ENCODE results near the gene HIRIP3.
A peak's percentile ranks its signal among the peaks of the same experiment; 100 is the strongest.
"Not testable (repeated sequence)": the region's sequence is repeated elsewhere in the genome, so short reads cannot be mapped to it uniquely, and the experiment has no call there.

Gene HIRIP3

GRCh38 chr16:30016555-30017276, 21.3 kb upstream of the HIRIP3 start:
- no peak for DNase-seq

- DNase-seq, result not testable (repeated sequence)
Measured at GRCh38 chr16:30015450-30015849, 20.0 kb upstream of the HIRIP3 start.

DNA sequence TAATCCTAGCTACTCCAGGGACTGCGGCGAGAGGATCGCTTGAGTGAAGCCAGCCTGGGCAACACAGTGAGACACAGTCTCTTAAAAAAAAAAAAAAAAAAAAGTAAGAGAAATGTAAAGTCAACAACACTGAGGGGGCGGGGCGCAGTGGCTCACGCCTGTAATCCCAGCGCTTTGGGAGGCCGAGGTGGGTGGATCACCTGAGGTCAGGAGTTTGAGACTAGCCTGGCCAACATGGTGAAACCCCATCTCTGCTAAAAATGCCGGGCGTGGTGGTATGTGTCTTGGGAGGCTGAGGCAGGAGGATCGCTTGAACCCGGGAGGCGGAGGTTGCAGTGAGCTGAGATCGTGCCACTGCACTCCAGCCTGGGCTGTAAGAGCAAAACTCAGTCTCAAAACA, 17.2 kb upstream of the HIRIP3 start:
- not testable (repeated sequence) for DNase-seq

DNA sequence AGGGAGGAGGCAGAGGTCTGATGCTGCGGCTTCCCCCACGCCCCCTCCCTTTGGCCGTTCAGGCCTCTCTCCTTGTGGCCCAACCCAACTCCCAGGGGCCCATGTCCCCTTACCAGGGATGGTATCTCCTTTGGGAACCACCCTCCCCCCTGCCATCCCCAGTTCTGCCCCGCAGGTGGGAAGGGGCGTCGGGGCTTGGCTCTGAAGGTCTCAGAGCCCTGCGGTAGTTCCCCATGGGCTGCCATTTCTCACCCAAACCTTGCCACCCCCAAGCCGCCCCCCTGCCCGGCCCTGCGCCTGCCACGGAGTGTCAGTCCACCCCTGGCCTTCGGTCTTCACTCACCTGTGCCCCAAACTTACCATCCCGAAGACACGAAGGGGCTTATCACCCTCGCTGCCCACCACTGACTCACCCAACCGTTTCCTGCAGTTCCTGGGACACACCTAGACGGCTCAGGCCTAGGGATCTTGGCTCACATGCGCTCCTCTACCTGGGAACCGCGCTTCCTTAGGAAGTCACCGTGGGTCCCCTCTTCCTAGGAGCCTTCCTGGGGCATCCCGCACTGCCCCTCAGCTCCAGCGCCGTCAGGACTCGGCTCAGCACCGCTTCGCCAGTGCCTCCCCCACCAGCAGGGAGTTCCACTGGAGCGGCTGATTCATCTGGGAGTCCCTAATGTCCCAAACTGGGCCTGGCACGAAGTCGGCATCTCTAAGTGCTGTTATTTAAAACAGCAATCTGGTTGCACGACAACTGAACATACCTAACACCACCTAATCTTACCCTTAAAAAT, 16.5 kb upstream of the HIRIP3 start:
- DNase-seq, result no peak

- DNase-seq, result peak; percentile 19
Measured at GRCh38 chr16:30010844-30011713, 15.7 kb upstream of the HIRIP3 start, which contains the start of gene DOC2A. DOC2A (minus strand) TSS chr16:30011027; CDS start chr16:30010222, 805 bp downstream.

- DNase-seq, result no peak
Measured at GRCh38 chr16:30009990-30010843, 14.8 kb upstream of the HIRIP3 start.

DNA sequence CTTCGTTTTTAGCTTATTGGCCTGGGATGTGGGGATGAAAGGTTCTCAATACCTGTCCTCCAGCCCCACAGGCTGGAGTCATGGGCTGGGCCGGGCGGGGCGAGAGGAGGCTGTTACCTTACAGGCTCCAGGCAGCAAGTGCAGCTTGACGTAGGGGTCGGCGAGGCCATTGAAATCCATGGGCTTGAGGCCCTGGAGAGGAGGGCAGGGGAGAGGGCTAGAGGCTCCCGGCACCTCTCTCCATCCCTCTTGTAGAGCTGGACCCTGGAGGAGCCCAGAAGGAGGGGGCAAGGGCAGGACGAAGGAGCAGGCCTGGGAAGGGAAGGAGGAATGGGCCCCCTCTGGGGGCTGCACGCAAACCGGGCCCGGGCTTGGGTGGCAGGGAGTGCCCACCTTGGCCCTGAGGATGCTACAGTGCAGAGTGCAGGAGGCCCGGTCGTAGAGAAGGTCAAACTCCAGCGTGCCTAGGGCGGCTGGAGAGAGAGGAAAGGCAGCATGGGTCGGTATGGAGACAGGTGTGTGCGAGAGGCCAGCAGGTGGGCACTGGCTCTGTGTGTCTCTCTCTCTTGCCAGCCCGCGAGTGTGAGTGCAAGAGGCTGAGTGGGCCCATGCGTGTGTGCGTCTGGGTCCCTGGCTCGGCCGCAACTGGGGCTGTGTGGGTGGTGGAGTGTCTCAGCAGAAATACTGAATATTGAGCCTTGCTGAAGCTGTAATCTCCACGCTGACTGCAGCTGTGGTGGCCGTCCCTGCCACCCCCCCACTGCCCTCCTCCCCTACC, 13.9 kb upstream of the HIRIP3 start:
- DNase-seq, result no peak

- no peak for DNase-seq
Measured at GRCh38 chr16:30007378-30007895, 12.0 kb upstream of the HIRIP3 start.

DNA sequence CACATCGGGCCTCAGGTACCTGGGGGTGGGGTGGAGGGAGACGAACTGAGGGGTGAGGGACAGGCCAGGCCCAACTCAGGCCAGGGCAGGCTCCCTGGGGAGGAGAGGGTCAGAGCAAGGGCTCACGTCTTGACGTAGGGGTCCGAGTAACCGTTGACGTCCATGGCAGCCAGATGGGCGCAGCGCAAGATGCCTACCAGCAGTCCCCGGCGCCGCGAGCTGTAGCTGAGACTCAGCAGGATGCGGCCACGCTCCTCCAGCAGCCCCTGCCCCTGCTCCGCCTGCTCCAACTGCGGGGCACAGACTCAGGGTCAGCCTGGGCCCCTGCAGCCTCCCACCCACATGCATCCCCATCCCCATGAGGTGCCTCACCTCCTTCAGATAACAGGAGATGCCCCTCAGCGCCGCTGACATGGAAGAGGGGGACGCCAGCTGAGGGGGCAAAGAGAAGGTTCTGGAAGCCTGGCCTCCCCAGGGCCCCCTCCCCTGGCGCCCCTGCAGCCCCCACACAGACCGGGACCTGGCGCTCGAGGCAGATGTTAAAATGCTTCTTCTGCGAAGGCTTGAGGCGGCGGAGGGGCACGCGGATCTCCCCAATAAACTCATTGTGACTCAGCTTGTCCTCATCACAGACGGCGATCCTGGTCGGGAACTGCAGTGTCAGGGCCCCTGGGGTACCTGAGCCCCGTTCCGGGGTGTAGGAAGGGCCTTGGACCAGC, 11.4 kb upstream of the HIRIP3 start:
- no peak for DNase-seq

GRCh38 chr16:30006095-30006473, 10.7 kb upstream of the HIRIP3 start:
- DNase-seq, result no peak

GRCh38 chr16:30005341-30006094, 10.1 kb upstream of the HIRIP3 start:
- peak; percentile 21 for DNase-seq

DNA sequence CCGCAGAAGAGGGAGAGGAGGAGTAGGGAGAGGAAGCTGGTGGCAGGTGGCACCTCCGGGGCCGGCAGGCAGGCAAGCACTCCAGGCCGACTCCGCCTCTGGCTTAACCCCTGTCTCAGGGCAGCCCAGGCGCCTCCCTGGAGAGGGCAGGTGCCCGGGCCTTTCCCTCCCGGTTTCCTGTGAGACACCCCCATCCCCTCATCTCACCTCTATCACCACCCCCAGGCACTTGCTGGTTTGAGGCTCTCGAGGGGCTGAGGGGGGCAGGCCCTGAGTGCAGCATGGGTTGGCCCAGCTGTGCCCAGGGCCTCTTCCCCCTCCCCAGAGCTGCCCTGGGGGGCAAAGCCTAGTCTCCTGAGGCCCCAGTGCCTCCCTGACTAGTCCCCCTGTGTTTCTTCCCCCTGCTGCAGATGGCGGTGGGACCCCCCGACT, 9.4 kb upstream of the HIRIP3 start:
- no peak for DNase-seq

- no peak for DNase-seq
Measured at GRCh38 chr16:30004424-30004776, 9.0 kb upstream of the HIRIP3 start.

- DNase-seq, result no peak
Measured at GRCh38 chr16:30003670-30004423, 8.4 kb upstream of the HIRIP3 start.

DNA sequence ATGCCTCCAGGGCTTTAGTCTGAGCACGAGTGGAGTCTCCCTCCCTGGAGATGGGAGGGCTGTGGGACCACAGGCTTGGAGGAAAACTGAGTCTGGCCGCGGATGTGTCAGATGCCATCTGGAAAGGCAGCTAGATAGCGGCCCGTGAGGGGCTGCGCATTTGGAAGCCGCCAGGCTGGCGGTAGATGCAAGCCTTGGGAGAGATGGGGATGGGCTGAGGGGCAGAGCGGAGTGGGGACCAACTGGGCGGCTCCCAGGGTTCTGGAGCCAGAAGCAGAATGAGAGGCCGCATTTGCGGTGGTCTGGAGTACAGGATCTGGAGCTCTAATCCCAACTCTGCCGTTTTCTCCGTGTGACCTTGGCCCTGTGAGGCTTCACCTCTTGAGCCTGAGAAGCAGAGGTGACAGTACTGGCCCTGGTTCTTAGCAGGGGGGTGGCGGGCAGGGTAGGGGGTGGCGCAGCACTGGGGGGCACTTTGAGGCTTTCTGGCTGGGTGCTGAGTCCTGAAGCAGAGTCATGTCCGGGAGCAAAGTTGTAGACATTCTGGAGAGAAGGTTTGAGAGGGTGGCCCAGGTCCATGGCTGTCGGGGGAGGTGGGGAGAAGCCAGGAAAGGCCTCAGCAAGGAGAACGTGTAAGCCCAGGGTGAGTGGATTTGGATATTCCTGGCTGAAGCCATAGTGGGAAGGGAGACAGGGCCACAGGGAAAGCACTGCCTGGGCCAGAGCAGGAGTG, 7.4 kb upstream of the HIRIP3 start:
- DNase-seq, result no peak

DNA sequence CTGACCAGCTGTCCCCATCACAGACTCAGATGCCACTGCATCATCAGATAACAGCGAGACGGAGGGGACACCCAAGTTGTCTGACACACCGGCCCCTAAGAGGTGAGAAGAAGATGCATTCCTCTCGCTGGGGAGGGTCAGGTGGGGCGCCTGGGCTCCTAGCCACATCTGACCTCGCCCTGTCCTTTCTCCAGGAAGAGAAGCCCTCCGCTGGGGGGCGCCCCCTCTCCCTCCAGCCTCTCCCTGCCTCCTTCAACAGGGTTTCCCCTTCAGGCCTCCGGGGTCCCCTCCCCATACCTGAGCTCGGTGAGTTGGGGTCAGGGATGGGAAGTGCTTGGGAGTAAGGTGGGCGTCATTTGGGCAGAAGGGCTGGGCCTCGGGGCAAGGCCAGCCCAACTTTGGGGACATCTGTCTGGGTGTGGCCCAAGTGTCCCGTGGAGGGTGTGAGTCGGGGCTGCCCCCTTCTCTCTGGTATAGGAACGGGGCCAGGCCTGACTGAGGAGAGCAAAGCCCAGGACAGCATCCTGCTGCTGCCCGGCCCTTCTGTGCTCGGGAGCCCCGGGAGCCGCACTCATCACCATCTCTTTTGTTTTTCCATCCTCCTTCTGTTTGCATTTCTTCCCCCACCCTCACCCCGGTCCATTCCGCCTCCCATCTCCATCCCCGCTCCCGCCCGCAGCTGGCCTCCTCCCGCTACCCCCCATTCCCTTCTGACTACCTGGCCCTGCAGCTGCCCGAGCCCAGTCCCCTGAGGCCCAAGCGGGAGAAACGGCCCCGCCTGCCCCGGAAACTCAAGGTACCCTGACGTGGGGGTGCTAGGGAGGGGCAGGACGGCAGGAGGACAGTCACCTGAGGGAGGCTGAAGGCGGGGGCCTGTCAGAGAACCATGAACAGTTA, 5.6 kb upstream of the HIRIP3 start:
- DNase-seq, result no peak

DNA sequence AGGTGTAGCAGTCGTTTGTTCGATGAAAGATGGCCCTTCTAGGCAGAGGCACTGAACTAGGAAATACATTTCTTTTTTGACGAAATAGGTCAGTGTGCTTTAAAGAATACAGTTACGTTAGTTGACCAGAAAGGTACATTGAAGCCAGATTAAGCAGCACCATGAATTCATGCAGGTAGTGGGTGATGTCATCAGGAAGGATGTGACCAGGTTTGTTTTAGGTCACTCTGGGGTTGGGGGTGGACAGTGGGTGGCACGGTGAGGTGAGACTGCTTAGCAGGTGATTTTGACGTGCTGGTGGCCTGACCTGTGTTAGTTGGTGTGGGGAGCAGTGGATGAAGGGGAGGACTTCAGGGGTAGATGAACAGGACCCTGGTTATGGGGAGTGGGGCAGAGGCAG, 4.2 kb upstream of the HIRIP3 start:
- no peak for DNase-seq

Data from central memory CD4-positive, alpha-beta T cell (primary cell).